Astrocyte (in vitro differentiated cells and primary cell): ENCODE measurements around the gene ANKRD40. TPM values are rescaled to one million over a fixed set of nuclear protein-coding genes. Genes with fewer than 3 reads are reported as not detected.
"Not testable (repeated sequence)": the region's sequence is repeated elsewhere in the genome, so short reads cannot be mapped to it uniquely, and the experiment has no call there.

ENCODE experiments used
- DNase-seq: peaks from one replicate; pipeline ENCODE4 v3.0.0-alpha.2; 2010; ENCODE audit warnings: low read depth
- FAIRE-seq: peaks from 2 replicates; lab custom pipeline; 2011; peaks lifted over from hg19 to GRCh38; lab: Jason Lieb, UNC
- H2AFZ ChIP-seq: 2 replicates; pipeline ENCODE4 v1.6.0; 2012; ENCODE audit warnings: low read depth, low read length, inconsistent platforms
- H3K27ac ChIP-seq: 2 replicates; pipeline ENCODE4 v1.5.1; 2011; ENCODE audit warnings: low read depth, low read length, inconsistent platforms
- H3K27me3 ChIP-seq: 2 replicates; pipeline ENCODE4 v1.6.0; 2011; ENCODE audit warnings: low read length, inconsistent platforms; ENCODE audit not compliant: insufficient read depth
- H3K36me3 ChIP-seq: 2 replicates; pipeline ENCODE4 v1.5.1; 2011; ENCODE audit warnings: low read length, inconsistent platforms; ENCODE audit not compliant: insufficient read depth
- H3K4me1 ChIP-seq: 2 replicates; pipeline ENCODE4 v1.5.1; 2011; ENCODE audit warnings: low read length, inconsistent platforms; ENCODE audit not compliant: insufficient read depth
- H3K4me2 ChIP-seq: 2 replicates; pipeline ENCODE4 v1.6.0; 2012; ENCODE audit warnings: low read length, inconsistent platforms
- H3K4me3 ChIP-seq: 2 replicates; pipeline ENCODE4 v1.5.1; 2011; ENCODE audit warnings: low read depth, mild to moderate bottlenecking, low read length, inconsistent platforms; ENCODE audit not compliant: insufficient read depth
- H3K79me2 ChIP-seq: 2 replicates; pipeline ENCODE4 v1.6.0; 2012; ENCODE audit warnings: mild to moderate bottlenecking, low read length, inconsistent platforms; ENCODE audit not compliant: insufficient read depth
- H3K9ac ChIP-seq: 2 replicates; pipeline ENCODE4 v1.6.0; 2012; ENCODE audit warnings: mild to moderate bottlenecking, low read length, inconsistent platforms
- H3K9me3 ChIP-seq: 2 replicates; pipeline ENCODE4 v1.5.1; 2012; ENCODE audit warnings: low read depth, mild to moderate bottlenecking, low read length, inconsistent platforms; ENCODE audit not compliant: insufficient read depth
- H4K20me1 ChIP-seq: 2 replicates; pipeline ENCODE4 v1.6.0; 2012; ENCODE audit warnings: low read length, inconsistent platforms; ENCODE audit not compliant: insufficient read depth
- H3K27ac Mint-ChIP-seq: one replicate; pipeline ENCODE4 v1.8.0; 2021; ENCODE audit warnings: mild to moderate bottlenecking, mixed read lengths; ENCODE audit not compliant: unreplicated experiment
- H3K27me3 Mint-ChIP-seq: one replicate; pipeline ENCODE4 v1.8.0; 2021; ENCODE audit warnings: low read depth, mixed read lengths; ENCODE audit not compliant: unreplicated experiment
- H3K36me3 Mint-ChIP-seq: one replicate; pipeline ENCODE4 v1.8.0; 2021; ENCODE audit warnings: low read depth, mixed read lengths; ENCODE audit not compliant: unreplicated experiment
- H3K4me1 Mint-ChIP-seq: one replicate; pipeline ENCODE4 v1.8.0; 2021; ENCODE audit warnings: low read depth, mixed read lengths; ENCODE audit not compliant: unreplicated experiment
- H3K4me3 Mint-ChIP-seq: one replicate; pipeline ENCODE4 v1.8.0; 2021; ENCODE audit warnings: mild to moderate bottlenecking, moderate library complexity, mixed read lengths; ENCODE audit not compliant: unreplicated experiment
- H3K9me3 Mint-ChIP-seq: one replicate; pipeline ENCODE4 v1.8.0; 2021; ENCODE audit warnings: mild to moderate bottlenecking, mixed read lengths; ENCODE audit not compliant: unreplicated experiment
- EZH2 ChIP-seq: IDR thresholded peaks from 2 replicates; pipeline ENCODE4 v1.6.1; 2012; ENCODE audit warnings: mild to moderate bottlenecking, low read length, inconsistent platforms; ENCODE audit not compliant: insufficient read depth
- total RNA-seq: library from RNA; stranded (reverse); gene quantifications from 2 replicates; pipeline ENCODE4 v1.2.1, GENCODE V29; 2021
- TF ChIP-seq, protein P1 (sequence below): IDR thresholded peaks from 2 replicates; pipeline ENCODE4 v1.5.1; 2011; ENCODE audit warnings: low read depth, mild to moderate bottlenecking, inconsistent platforms, low read length, moderate library complexity; ENCODE audit not compliant: insufficient read depth

Gene ANKRD40
- total RNA-seq, 1 donor from 2014 or later, result 38.3 TPM

DNA sequence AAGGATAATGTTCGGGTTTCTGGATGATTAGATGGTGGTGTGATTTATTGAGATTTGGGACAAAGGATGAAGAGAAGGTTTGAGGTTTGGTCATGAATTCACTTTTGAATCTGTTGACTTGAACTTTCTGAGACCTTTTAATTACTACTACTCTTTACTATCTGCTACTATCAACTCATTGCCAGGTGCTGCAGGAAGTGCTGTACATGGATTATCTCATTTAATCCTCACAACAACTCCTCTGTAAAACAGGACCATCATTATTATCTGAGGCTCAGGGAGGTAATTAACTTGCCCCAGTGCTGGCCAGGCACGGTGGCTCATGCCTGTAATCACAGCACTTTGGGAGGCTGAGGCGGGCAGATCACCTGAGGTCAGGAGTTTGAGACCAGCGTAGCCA lies 2.9 kb upstream of the ANKRD40 start:
- H3K27me3 Mint-ChIP-seq, result peaks cover 1% of the 10 kb centered on the region
- H3K36me3 Mint-ChIP-seq, result no peaks in the 10 kb centered on the region
- no peaks in the 10 kb centered on the region for H3K9me3 ChIP-seq
- no peak overlapping the region for H3K9ac ChIP-seq
- peaks cover 17% of the 10 kb centered on the region for H3K4me1 Mint-ChIP-seq
- no peaks in the 10 kb centered on the region for H3K9me3 Mint-ChIP-seq
- DNase-seq (no peak), FAIRE-seq (no peak)
- peaks cover 13% of the 10 kb centered on the region for H3K4me1 ChIP-seq
- H3K27me3 ChIP-seq, result no peaks in the 10 kb centered on the region
- no peak overlapping the region for H3K27ac ChIP-seq
- H3K4me3 ChIP-seq, result no peak overlapping the region
- H4K20me1 ChIP-seq, result peaks cover 1% of the 10 kb centered on the region
- no peaks in the 10 kb centered on the region for H3K36me3 ChIP-seq
- no peak overlapping the region for H3K4me2 ChIP-seq
- TF ChIP-seq, protein P1, sequence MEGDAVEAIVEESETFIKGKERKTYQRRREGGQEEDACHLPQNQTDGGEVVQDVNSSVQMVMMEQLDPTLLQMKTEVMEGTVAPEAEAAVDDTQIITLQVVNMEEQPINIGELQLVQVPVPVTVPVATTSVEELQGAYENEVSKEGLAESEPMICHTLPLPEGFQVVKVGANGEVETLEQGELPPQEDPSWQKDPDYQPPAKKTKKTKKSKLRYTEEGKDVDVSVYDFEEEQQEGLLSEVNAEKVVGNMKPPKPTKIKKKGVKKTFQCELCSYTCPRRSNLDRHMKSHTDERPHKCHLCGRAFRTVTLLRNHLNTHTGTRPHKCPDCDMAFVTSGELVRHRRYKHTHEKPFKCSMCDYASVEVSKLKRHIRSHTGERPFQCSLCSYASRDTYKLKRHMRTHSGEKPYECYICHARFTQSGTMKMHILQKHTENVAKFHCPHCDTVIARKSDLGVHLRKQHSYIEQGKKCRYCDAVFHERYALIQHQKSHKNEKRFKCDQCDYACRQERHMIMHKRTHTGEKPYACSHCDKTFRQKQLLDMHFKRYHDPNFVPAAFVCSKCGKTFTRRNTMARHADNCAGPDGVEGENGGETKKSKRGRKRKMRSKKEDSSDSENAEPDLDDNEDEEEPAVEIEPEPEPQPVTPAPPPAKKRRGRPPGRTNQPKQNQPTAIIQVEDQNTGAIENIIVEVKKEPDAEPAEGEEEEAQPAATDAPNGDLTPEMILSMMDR, result no peak
- no peak for TF ChIP-seq EZH2
- no peak overlapping the region for H2AFZ ChIP-seq
- no peak overlapping the region for H3K4me3 Mint-ChIP-seq
- H3K27ac Mint-ChIP-seq, result no peak overlapping the region
- peaks cover 27% of the 10 kb centered on the region for H3K79me2 ChIP-seq

DNA sequence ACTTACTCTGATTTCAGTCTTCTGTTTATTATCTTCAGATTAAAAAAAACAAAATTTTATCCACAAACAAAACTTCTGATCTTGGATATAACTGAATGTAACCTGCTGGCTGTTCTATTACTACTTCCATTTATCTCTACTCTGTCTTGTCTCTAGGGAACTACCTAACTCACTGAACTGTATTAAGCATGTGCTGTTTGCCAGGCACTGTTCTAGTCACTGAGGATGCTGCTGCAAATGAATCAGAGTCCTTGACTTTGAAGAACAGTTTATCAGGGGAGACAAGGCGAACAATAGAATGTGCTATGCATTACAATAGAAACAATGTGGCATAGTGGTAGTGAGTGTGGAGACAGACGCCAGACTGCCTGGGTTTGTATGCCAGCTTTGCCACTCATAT lies 2.3 kb upstream of the ANKRD40 start:
- no peaks in the 10 kb centered on the region for H3K27me3 ChIP-seq
- no peak for DNase-seq
- H3K9me3 Mint-ChIP-seq, result no peaks in the 10 kb centered on the region
- peaks cover 1% of the 10 kb centered on the region for H3K27me3 Mint-ChIP-seq
- H3K9me3 ChIP-seq, result no peaks in the 10 kb centered on the region
- H2AFZ ChIP-seq, result no peak overlapping the region
- H3K4me3 Mint-ChIP-seq, result no peak overlapping the region
- no peak overlapping the region for H3K4me3 ChIP-seq
- H3K27ac ChIP-seq, result no peak overlapping the region
- H3K36me3 Mint-ChIP-seq, result peaks cover 4% of the 10 kb centered on the region
- H3K27ac Mint-ChIP-seq, result no peak overlapping the region
- no peak for TF ChIP-seq EZH2
- TF ChIP-seq, protein P1, result no peak
- peaks cover 13% of the 10 kb centered on the region for H3K4me1 ChIP-seq
- H3K4me2 ChIP-seq, result no peak overlapping the region
- peaks cover 17% of the 10 kb centered on the region for H3K4me1 Mint-ChIP-seq
- H3K36me3 ChIP-seq, result no peaks in the 10 kb centered on the region
- peaks cover 34% of the 10 kb centered on the region for H3K79me2 ChIP-seq
- H4K20me1 ChIP-seq, result peaks cover 4% of the 10 kb centered on the region
- FAIRE-seq, result no peak
- H3K9ac ChIP-seq, result no peak overlapping the region

DNA sequence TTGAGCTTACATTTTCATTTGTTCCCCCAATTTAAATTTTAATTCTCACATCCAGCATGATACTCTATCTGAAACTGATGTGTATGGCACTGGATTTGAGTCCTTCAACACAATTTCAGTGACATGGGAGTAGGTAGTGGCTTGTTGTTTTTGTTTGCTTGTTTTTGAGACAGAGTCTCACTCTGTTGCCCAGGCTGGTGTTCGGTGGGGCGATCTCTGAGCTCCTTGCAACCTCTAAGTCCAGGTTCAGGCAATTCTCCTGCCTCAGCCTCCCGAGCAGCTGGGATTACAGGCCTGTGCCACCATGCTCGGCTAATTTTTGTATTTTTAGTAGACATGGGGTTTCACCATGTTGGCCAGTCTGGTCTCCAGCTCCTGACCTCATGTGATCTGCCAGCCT lies 1.3 kb upstream of the ANKRD40 start:
- peak overlapping the region; percentile 89 for H3K9ac ChIP-seq
- FAIRE-seq, H3K9me3 Mint-ChIP-seq, DNase-seq, H4K20me1 ChIP-seq, H3K27me3 Mint-ChIP-seq, H3K36me3 Mint-ChIP-seq, H3K36me3 ChIP-seq, H3K9me3 ChIP-seq, H3K27me3 ChIP-seq: not testable (repeated sequence)
- H3K27ac ChIP-seq, result peak overlapping the region; percentile 89
- Mint-ChIP-seq H3K4me3 (peak overlapping the region; percentile 87), H3K4me1 (peaks cover 17% of the 10 kb centered on the region), H3K27ac (peak overlapping the region; percentile 96)
- peak overlapping the region; percentile 66 for H3K4me3 ChIP-seq
- H3K4me2 ChIP-seq, result peak overlapping the region; percentile 91
- H2AFZ ChIP-seq, result peak overlapping the region; percentile 55
- H3K79me2 ChIP-seq, result peaks cover 43% of the 10 kb centered on the region
- peaks cover 13% of the 10 kb centered on the region for H3K4me1 ChIP-seq
